Tibial nerve (tissue), 4 donors: Measurements from ENCODE around the gene IL1F10. TPM values are rescaled to one million over a fixed set of nuclear protein-coding genes. Genes with fewer than 3 reads are reported as not detected.

ENCODE experiments used
- DNase-seq, 2 donors: peaks; one replicate each; pipeline ENCODE4 v3.0.0-alpha.2; 2019; ENCODE audit warnings: low spot score in 2 of 2
- H3K27ac ChIP-seq, 4 donors: fragments of 200-600 bp; sonication (generic) in 3 of 4; one replicate each; pipeline ENCODE4 v1.5.1; 2017 to 2019; ENCODE audit warnings: mild to moderate bottlenecking in 1 of 4
- H3K27me3 ChIP-seq, 2 donors: fragments of 200-600 bp; sonication (generic) in 1 of 2; one replicate each; pipeline versions ENCODE4 v1.5.1 to v1.6.0; 2017 to 2019
- H3K36me3 ChIP-seq, 3 donors: fragments of 200-600 bp; sonication (generic); one replicate each; pipeline ENCODE4 v1.5.1; 2018 to 2019
- H3K4me1 ChIP-seq, 4 donors: fragments of 200-600 bp; sonication (generic) in 3 of 4; one replicate each; pipeline ENCODE4 v1.5.1; 2017 to 2019
- H3K4me3 ChIP-seq, 4 donors: fragments of 200-600 bp; sonication (generic) in 3 of 4; one replicate each; pipeline ENCODE4 v1.5.1; 2017 to 2019; ENCODE audit warnings: mild to moderate bottlenecking in 1 of 4, moderate library complexity in 1 of 4
- H3K9me3 ChIP-seq, 4 donors: fragments of 200-600 bp; sonication (generic) in 3 of 4; one replicate each; pipeline ENCODE4 v1.5.1; 2017 to 2019
- CTCF ChIP-seq, 5 experiments: fragments of 200-600 bp in 3 of 5; fragments of 450-650 bp in 2 of 5; sonication (generic) in 3 of 5; IDR thresholded peaks; one replicate each; pipeline ENCODE4 v1.5.1; 2016 to 2019; ENCODE audit warnings: antibody characterized with exemption in 5 of 5, mild to moderate bottlenecking in 3 of 5, moderate library complexity in 2 of 5
- EP300 ChIP-seq, 2 donors: sonication (generic); formaldehyde crosslinking; IDR thresholded peaks; one replicate each; pipeline ENCODE4 v1.6.1; 2017; ENCODE audit warnings: antibody characterized with exemption in 2 of 2, mild to moderate bottlenecking in 1 of 2
- POLR2A ChIP-seq, 2 donors: fragments of 450-650 bp; IDR thresholded peaks; one replicate each; pipeline ENCODE4 v1.6.1; 2017; ENCODE audit warnings: antibody characterized with exemption in 2 of 2, mild to moderate bottlenecking in 2 of 2, moderate library complexity in 2 of 2
- WGBS, 2 donors: methylation state at CpG; one replicate each; pipeline ENCODE4 v1.1.5; 2018; 5-methylcytosine and 5-hydroxymethylcytosine counted together
- total RNA-seq, 4 donors: library from RNA; depleted of rRNA; stranded (reverse); fragments of >200 nt; gene quantifications; one replicate each; pipeline ENCODE4 v1.1.0, GENCODE V29; 2016

Gene IL1F10
- total RNA-seq, 4 donors from 2014 or later: not detected

- Histone ChIP-seq H3K27ac (no peak overlapping the region), H3K4me1 (no peaks in the 10 kb centered on the region), H3K36me3 (no peaks in the 10 kb centered on the region), H3K4me3 (no peak overlapping the region), H3K9me3 (no peaks in the 10 kb centered on the region), H3K27me3 (no peaks in the 10 kb centered on the region)
- WGBS, 2 donors: 51 to 65% methylated on average over 5 of the region's 5 CpGs
- no peak for DNase-seq
- TF ChIP-seq CTCF (IDR thresholded peaks at IDR 0.05) (peak in 1 of 5 experiments; percentile 22), EP300 (IDR thresholded peaks at IDR 0.05) (no peak)
These were observed 16.7 kb downstream of the IL1F10 start for GRCh38 chr2:113084249-113085000.

- TF ChIP-seq CTCF (IDR thresholded peaks at IDR 0.05): no peak
- TF ChIP-seq EP300 (IDR thresholded peaks at IDR 0.05): no peak
- no peak for TF ChIP-seq POLR2A (IDR thresholded peaks at IDR 0.05)
- H3K4me3 ChIP-seq: no peak overlapping the region
- no peaks in the 10 kb centered on the region for H3K27me3 ChIP-seq
- H3K4me1 ChIP-seq: no peaks in the 10 kb centered on the region
- DNase-seq: no peak
- H3K9me3 ChIP-seq: no peaks in the 10 kb centered on the region
- H3K36me3 ChIP-seq: no peaks in the 10 kb centered on the region
- 77 to 83% methylated on average over 2 of the region's 2 CpGs for WGBS, 2 donors
- H3K27ac ChIP-seq: no peak overlapping the region
These were observed 17.8 kb downstream of the IL1F10 start for GRCh38 chr2:113085542-113085941.

GRCh38 chr2:113088213-113088992 lies 20.6 kb downstream of the IL1F10 start:
- no peak for TF ChIP-seq POLR2A (IDR thresholded peaks at IDR 0.05)
- no peak for TF ChIP-seq CTCF (IDR thresholded peaks at IDR 0.05)
- no peak for TF ChIP-seq EP300 (IDR thresholded peaks at IDR 0.05)
- Histone ChIP-seq H3K4me3 (no peak overlapping the region), H3K4me1 (no peaks in the 10 kb centered on the region), H3K27ac (no peak overlapping the region), H3K9me3 (no peaks in the 10 kb centered on the region), H3K36me3 (no peaks in the 10 kb centered on the region), H3K27me3 (no peaks in the 10 kb centered on the region)
- no peak for DNase-seq

- peaks cover 0 to 3% (median 0%) of the 10 kb centered on the region in 4 donors for H3K9me3 ChIP-seq
- H3K27me3 ChIP-seq: no peaks in the 10 kb centered on the region
- no peak overlapping the region for H3K4me3 ChIP-seq
- H3K27ac ChIP-seq: no peak overlapping the region
- H3K4me1 ChIP-seq: no peaks in the 10 kb centered on the region
- no peak for TF ChIP-seq POLR2A (IDR thresholded peaks at IDR 0.05)
- no peak for TF ChIP-seq EP300 (IDR thresholded peaks at IDR 0.05)
- no peak for TF ChIP-seq CTCF (IDR thresholded peaks at IDR 0.05)
- H3K36me3 ChIP-seq: no peaks in the 10 kb centered on the region
- no peak for DNase-seq
These were observed 22.1 kb downstream of the IL1F10 start for GRCh38 chr2:113089916-113090315.

- no peak overlapping the region for H3K4me3 ChIP-seq
- no peak for DNase-seq
- no peaks in the 10 kb centered on the region for H3K4me1 ChIP-seq
- no peak overlapping the region for H3K27ac ChIP-seq
- H3K9me3 ChIP-seq: peaks cover 0 to 7% (median 0%) of the 10 kb centered on the region in 4 donors
- TF ChIP-seq POLR2A (IDR thresholded peaks at IDR 0.05): no peak
- no peak for TF ChIP-seq CTCF (IDR thresholded peaks at IDR 0.05)
- TF ChIP-seq EP300 (IDR thresholded peaks at IDR 0.05): no peak
- no peaks in the 10 kb centered on the region for H3K36me3 ChIP-seq
- no peaks in the 10 kb centered on the region for H3K27me3 ChIP-seq
- 68 to 78% methylated on average over 4 of the region's 4 CpGs for WGBS, 2 donors
These were observed 23.6 kb downstream of the IL1F10 start for GRCh38 chr2:113091231-113091896.
